K562 (cell line): ENCODE results near the gene ZNF652. TPM values are rescaled to one million over a fixed set of nuclear protein-coding genes. Genes with fewer than 3 reads are reported as not detected.
A peak's percentile ranks its signal among the peaks of the same experiment; 100 is the strongest.

Experiments used
- ATAC-seq: fragments of 200-7000 bp; cut with Tn5 transposase; 3 replicates; pipeline ENCODE4 v1.9.1; 2020; ENCODE audit warnings: moderate library complexity
- BruUV-seq: library from RNA; stranded (reverse); fragments of 400-500 nt; replicated peaks from 2 replicates; lab custom pipeline; 2021; lab: Mats Ljungman, UMichigan
- CTCF ChIA-PET: fragments of 300-600 bp; formaldehyde crosslinking; extraction: SDS; loops from one replicate; lab custom pipeline; 2021; ENCODE audit warnings: low intra/inter-chr PET ratio; lab: Yijun Ruan, JAX
- POLR2A ChIA-PET: fragments of 300-600, 350-650 bp; sonication (Branson Sonifier 250); formaldehyde crosslinking; extraction: SDS; loops from one replicate; lab custom pipeline; 2021; ENCODE audit warnings: antibody characterized with exemption, inconsistent platforms; lab: Yijun Ruan, JAX
- DNase-seq, 4 experiments: peaks; one replicate each; pipeline versions ENCODE4 v3.0.0 to v3.0.0-alpha.2; 2011 to 2018; ENCODE audit warnings: low spot score in 3 of 4, mixed read lengths in 3 of 4; ENCODE audit errors: extremely low read depth in 1 of 4
- FAIRE-seq: peaks from 2 replicates; lab custom pipeline; 2011; peaks lifted over from hg19 to GRCh38; lab: Jason Lieb, UNC
- H2AFZ ChIP-seq: 2 replicates; pipeline ENCODE4 v1.6.0; 2011; ENCODE audit warnings: low read depth, low read length, control low read depth, inconsistent platforms
- H3K27ac ChIP-seq: fragments of 200-600 bp; 3 replicates; pipeline ENCODE4 v1.8.0; 2011; ENCODE audit warnings: low read depth, mild to moderate bottlenecking, control low read depth, inconsistent platforms, low read length, moderate library complexity, mixed read lengths; ENCODE audit errors: extremely low read depth
- H3K27me3 ChIP-seq, 2 experiments: fragments of 300-600 bp in 1 of 2; 2 replicates in 1 of 2; 3 replicates in 1 of 2; pipeline versions ENCODE4 v1.6.0 to v1.8.0; 2011; ENCODE audit warnings: inconsistent platforms in 2 of 2, low read length in 2 of 2, mild to moderate bottlenecking in 1 of 2, mixed read lengths in 1 of 2, moderate library complexity in 1 of 2; ENCODE audit not compliant: control insufficient read depth in 2 of 2, insufficient read depth in 2 of 2
- H3K36me3 ChIP-seq: fragments of 300-600 bp; 3 replicates; pipeline ENCODE4 v1.8.0; 2011; ENCODE audit warnings: mild to moderate bottlenecking, low read length, inconsistent platforms; ENCODE audit not compliant: control insufficient read depth, insufficient read depth
- H3K4me1 ChIP-seq, 2 experiments: fragments of 200-600 bp in 1 of 2; replicated peaks in 1 of 2; 2 replicates in 1 of 2; 3 replicates in 1 of 2; pipeline versions ENCODE4 v1.5.1 to v1.8.0; 2011; ENCODE audit warnings: inconsistent platforms in 2 of 2, low read length in 2 of 2, mild to moderate bottlenecking in 1 of 2, mixed read lengths in 1 of 2, moderate library complexity in 1 of 2; ENCODE audit not compliant: control insufficient read depth in 2 of 2, insufficient read depth in 2 of 2
- H3K4me2 ChIP-seq: 2 replicates; pipeline ENCODE4 v1.6.1; 2011; ENCODE audit warnings: low read length, control low read depth, inconsistent platforms, mixed read lengths; ENCODE audit not compliant: insufficient read depth
- H3K4me3 ChIP-seq: fragments of 200-600 bp; sonication (generic), shearing (Covaris generic); 2 replicates; pipeline ENCODE4 v1.5.1; 2016; ENCODE audit warnings: control low read depth, inconsistent platforms
- H3K79me2 ChIP-seq: fragments of 200-600 bp; 3 replicates; pipeline ENCODE4 v1.8.0; 2011; ENCODE audit warnings: low read length, inconsistent platforms; ENCODE audit not compliant: control insufficient read depth, insufficient read depth
- H3K9ac ChIP-seq, 2 experiments: 2 replicates each; pipeline versions ENCODE4 v1.6.0 to v1.6.1; 2011; ENCODE audit warnings: low read depth in 2 of 2, low read length in 2 of 2, control low read depth in 1 of 2, inconsistent platforms in 1 of 2, mild to moderate bottlenecking in 1 of 2, mixed read lengths in 1 of 2; ENCODE audit not compliant: insufficient read depth in 1 of 2
- H3K9me1 ChIP-seq: one replicate; pipeline ENCODE4 v1.6.0; 2011; ENCODE audit warnings: inconsistent platforms, mild to moderate bottlenecking, low read length, moderate library complexity; ENCODE audit not compliant: control insufficient read depth, insufficient read depth
- H3K9me3 ChIP-seq: replicated peaks from 2 replicates; pipeline ENCODE4 v1.5.1; 2011; ENCODE audit warnings: low read depth, low read length, inconsistent platforms; ENCODE audit not compliant: control insufficient read depth, insufficient read depth
- H4K20me1 ChIP-seq: replicated peaks from 2 replicates; pipeline ENCODE4 v1.6.1; 2011; ENCODE audit warnings: low read length, inconsistent platforms, mixed read lengths; ENCODE audit not compliant: control insufficient read depth, insufficient read depth
- C11orf30 ChIP-seq: fragments of 450-650 bp; IDR thresholded peaks from 2 replicates; pipeline ENCODE4 v1.6.1; 2016; ENCODE audit warnings: low read depth, mild to moderate bottlenecking
- HINFP ChIP-seq: fragments of 450-650 bp; conservative IDR thresholded peaks from 2 replicates; pipeline ENCODE4 v1.6.1; 2016; ENCODE audit warnings: missing genetic modification characterization, low read depth, mild to moderate bottlenecking, control low read depth, missing compliant biosample characterization
- MAFF ChIP-seq: IDR thresholded peaks from 2 replicates; pipeline ENCODE4 v1.6.1; 2012; ENCODE audit warnings: low read length, improper control_type of control experiment
- MAFG ChIP-seq: fragments of 450-650 bp; conservative IDR thresholded peaks from 2 replicates; pipeline ENCODE4 v1.6.1; 2016; ENCODE audit warnings: missing genetic modification characterization, missing compliant biosample characterization
- MAFK ChIP-seq: IDR thresholded peaks from 2 replicates; pipeline ENCODE4 v1.6.1; 2011; ENCODE audit warnings: low read length, improper control_type of control experiment
- ZBTB1 ChIP-seq: sonication (generic); formaldehyde crosslinking; IDR thresholded peaks from 2 replicates; pipeline ENCODE4 v1.8.1; 2023; ENCODE audit warnings: missing genetic modification reagents, low read depth, mild to moderate bottlenecking, borderline replicate concordance
- ZBTB2 ChIP-seq: fragments of 450-650 bp; IDR thresholded peaks from 2 replicates; pipeline ENCODE4 v1.6.1; 2016; ENCODE audit warnings: antibody characterized with exemption
- ZNF316 ChIP-seq: fragments of 450-650 bp; IDR thresholded peaks from 2 replicates; pipeline ENCODE4 v1.6.1; 2016
- in situ Hi-C: fragments of 300-500 bp; cut with MboI; formaldehyde crosslinking; loops from 4 replicates; pipeline ENCODE4 v1.15.0; 2018; ENCODE audit warnings: inconsistent platforms, mixed read lengths
- intact Hi-C: fragments of 100-400 bp; cut with micrococcal nuclease; formaldehyde crosslinking; loops from 2 replicates; pipeline ENCODE4 v1.14.2; 2022
- polyA plus RNA-seq, 8 experiments: library from polyadenylated mRNA; depleted of rRNA in 4 of 8; stranded (reverse) in 5 of 8; unstranded in 3 of 8; fragments of >200 nt; fragmentation: Nextera tagmentation in 2 of 8; fragmentation: Illumina TruSeq in 1 of 8; extraction: Ambion mirVana in 2 of 8; extraction: Trizol in 1 of 8; gene quantifications; 2 replicates each; pipeline versions ENCODE4 v1.2.1 to v1.2.3, GENCODE V29; 2011 to 2014; ENCODE audit warnings: inconsistent platforms in 1 of 8, missing spikeins in 1 of 8
- total RNA-seq, 7 experiments: library from RNA; depleted of rRNA in 6 of 7; stranded (reverse); fragments of >200 nt in 6 of 7; fragmentation: Illumina TruSeq in 2 of 7; extraction: Trizol in 2 of 7; gene quantifications; 2 replicates each; pipeline versions ENCODE4 v1.2.1 to v1.2.3, GENCODE V29; 2011 to 2021; ENCODE audit warnings: low replicate concordance in 1 of 7
- TF ChIP-seq, protein P1 (sequence below): fragments of 450-650 bp; IDR thresholded peaks from 2 replicates; pipeline ENCODE4 v1.6.1; 2014; ENCODE audit warnings: low read depth, mild to moderate bottlenecking, moderate library complexity, borderline replicate concordance

Gene ZNF652
- total and polyA plus RNA-seq, 9 of the 15 experiments (the other 6 are each of a cell fraction or from before 2014, with no cell fraction given), result 5.1 to 15.5 (median 7.8) TPM

- no peak for FAIRE-seq
- in situ Hi-C loops, result no loop called here
- no peaks in the 10 kb centered on the region for H3K9me3 ChIP-seq
- intact Hi-C loops, result loop anchor here (5.0 kb wide), 2 partner anchors 70 to 110 kb away; no protein-coding TSS in a partner anchor
- H3K4me2 ChIP-seq, result no peak overlapping the region
- no peak overlapping the region for H3K4me3 ChIP-seq
- no peaks in the 10 kb centered on the region for H4K20me1 ChIP-seq
- H3K79me2 ChIP-seq, result no peaks in the 10 kb centered on the region
- POLR2A ChIA-PET, result no interaction called here
- H2AFZ ChIP-seq, result no peak overlapping the region
- TF ChIP-seq MAFF, result peak; percentile 91
- peak; percentile 85 for TF ChIP-seq C11orf30
- TF ChIP-seq MAFK, result peak; percentile 91
- no peak for TF ChIP-seq HINFP (tag)
- TF ChIP-seq, protein P1, sequence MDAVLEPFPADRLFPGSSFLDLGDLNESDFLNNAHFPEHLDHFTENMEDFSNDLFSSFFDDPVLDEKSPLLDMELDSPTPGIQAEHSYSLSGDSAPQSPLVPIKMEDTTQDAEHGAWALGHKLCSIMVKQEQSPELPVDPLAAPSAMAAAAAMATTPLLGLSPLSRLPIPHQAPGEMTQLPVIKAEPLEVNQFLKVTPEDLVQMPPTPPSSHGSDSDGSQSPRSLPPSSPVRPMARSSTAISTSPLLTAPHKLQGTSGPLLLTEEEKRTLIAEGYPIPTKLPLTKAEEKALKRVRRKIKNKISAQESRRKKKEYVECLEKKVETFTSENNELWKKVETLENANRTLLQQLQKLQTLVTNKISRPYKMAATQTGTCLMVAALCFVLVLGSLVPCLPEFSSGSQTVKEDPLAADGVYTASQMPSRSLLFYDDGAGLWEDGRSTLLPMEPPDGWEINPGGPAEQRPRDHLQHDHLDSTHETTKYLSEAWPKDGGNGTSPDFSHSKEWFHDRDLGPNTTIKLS, result no peak
- no peak for TF ChIP-seq ZBTB1 (CRISPR knock-in tag)
- TF ChIP-seq MAFG (tag), result peak; percentile 78
- TF ChIP-seq ZNF316, result peak; percentile 94
- no peak for TF ChIP-seq ZBTB2
- peaks cover 4% of the 10 kb centered on the region; the same call in 1 of the 3 replicates for H3K36me3 ChIP-seq
- ATAC-seq, result no peak
- no TSS peak for BruUV-seq
- DNase-seq, result no peak
- H3K27me3 ChIP-seq, result no peaks in the 10 kb centered on the region
- peaks cover 3 to 8% of the 10 kb centered on the region in 2 experiments; a peak in 3 of 5 replicates for H3K4me1 ChIP-seq
- no peak overlapping the region for H3K27ac ChIP-seq
- no peak overlapping the region for H3K9ac ChIP-seq
- H3K9me1 ChIP-seq, result no peaks in the 10 kb centered on the region
- CTCF ChIA-PET, result no interaction called here
These were observed 70.1 kb downstream of the ZNF652 start for GRCh38 chr17:49291929-49292328.
